ACHN (cell line): ENCODE data around the gene CEP290.
A peak's percentile ranks its signal among the peaks of the same experiment; 100 is the strongest.

ENCODE experiments used
- DNase-seq: peaks from one replicate; pipeline ENCODE4 v3.0.0-alpha.2; 2015
- in situ Hi-C: cut with HindIII; loops from 2 replicates; pipeline ENCODE4 v1.10.0; 2017; ENCODE audit warnings: low sequenced_read_pairs, low pct_ligation_motif_present, low pct_unique_long_range_greater_than_20kb

Gene CEP290, protein sequence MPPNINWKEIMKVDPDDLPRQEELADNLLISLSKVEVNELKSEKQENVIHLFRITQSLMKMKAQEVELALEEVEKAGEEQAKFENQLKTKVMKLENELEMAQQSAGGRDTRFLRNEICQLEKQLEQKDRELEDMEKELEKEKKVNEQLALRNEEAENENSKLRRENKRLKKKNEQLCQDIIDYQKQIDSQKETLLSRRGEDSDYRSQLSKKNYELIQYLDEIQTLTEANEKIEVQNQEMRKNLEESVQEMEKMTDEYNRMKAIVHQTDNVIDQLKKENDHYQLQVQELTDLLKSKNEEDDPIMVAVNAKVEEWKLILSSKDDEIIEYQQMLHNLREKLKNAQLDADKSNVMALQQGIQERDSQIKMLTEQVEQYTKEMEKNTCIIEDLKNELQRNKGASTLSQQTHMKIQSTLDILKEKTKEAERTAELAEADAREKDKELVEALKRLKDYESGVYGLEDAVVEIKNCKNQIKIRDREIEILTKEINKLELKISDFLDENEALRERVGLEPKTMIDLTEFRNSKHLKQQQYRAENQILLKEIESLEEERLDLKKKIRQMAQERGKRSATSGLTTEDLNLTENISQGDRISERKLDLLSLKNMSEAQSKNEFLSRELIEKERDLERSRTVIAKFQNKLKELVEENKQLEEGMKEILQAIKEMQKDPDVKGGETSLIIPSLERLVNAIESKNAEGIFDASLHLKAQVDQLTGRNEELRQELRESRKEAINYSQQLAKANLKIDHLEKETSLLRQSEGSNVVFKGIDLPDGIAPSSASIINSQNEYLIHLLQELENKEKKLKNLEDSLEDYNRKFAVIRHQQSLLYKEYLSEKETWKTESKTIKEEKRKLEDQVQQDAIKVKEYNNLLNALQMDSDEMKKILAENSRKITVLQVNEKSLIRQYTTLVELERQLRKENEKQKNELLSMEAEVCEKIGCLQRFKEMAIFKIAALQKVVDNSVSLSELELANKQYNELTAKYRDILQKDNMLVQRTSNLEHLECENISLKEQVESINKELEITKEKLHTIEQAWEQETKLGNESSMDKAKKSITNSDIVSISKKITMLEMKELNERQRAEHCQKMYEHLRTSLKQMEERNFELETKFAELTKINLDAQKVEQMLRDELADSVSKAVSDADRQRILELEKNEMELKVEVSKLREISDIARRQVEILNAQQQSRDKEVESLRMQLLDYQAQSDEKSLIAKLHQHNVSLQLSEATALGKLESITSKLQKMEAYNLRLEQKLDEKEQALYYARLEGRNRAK (N-terminal part only)

DNA sequence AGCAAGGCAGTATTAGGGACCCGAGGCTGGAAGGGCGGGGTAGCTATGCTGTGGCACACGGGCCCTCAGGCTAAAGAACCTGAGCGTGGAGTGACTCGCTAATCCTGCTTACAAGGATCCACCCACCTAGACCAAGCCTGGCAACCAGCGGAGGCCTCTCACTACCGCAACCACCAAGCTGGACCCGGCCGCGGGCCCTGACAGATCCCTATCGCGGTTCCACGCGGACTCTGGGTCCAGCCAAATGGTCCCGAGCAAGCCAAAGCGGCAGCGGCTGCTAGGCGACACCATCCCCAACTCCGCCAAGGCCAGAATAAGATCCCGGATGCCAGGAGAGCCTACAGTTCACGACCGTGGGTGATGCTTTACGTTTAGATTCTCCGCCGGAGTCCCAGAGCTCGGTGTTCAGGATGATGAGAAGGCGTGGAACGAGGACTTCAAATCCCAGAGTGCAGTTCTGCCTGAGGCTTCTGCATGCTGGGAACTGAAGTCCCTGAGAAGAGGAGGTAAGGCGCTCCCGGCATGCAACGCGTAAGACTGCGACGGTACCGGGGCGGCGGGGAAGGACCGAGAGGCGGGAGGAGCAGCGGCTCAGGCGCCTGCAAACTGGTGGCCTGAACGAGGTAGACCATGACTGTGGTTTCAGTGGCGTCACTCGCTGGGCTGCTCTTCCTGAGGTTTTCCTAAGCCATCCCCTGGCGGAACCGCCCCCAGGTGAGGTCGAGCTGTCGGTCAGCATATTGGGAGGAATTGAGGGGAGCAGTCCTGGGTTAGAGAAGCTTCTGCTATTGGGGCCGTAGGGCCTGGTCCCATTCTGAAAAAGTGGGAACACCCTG, at the start of gene CEP290, which contains the start of gene TMTC3:
TSS of gene CEP290 (minus strand) at position 315 of the 836 bp plus-strand sequence. CDS start 781 bp downstream, outside the sequence.
TSS of gene TMTC3 (plus strand) at position 534 of the 836 bp plus-strand sequence. CDS start 6,009 bp downstream, outside the sequence.
- in situ Hi-C loops = no loop called here
- DNase-seq = peak; percentile 100

DNA sequence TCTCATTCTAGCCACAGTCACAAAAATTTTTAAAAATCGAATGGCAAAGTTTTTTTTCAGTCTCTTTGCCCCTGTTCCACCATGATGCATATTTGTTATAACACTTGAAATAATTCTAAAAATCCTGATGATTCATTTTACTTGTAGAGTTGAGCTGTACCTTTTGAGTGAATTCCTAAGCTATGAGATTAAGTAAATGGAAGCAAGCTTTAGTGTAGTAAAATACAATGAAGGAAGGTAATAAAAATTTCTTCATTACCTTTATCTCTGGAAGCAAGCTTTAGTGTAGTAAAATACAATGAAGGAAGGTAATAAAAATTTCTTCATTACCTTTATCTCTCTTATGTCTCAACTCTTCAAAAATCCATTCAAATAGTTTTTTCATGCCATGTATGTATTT, 46.3 kb upstream of the CEP290 start:
- in situ Hi-C loops = no loop called here
- DNase-seq = peak; percentile 12

DNA sequence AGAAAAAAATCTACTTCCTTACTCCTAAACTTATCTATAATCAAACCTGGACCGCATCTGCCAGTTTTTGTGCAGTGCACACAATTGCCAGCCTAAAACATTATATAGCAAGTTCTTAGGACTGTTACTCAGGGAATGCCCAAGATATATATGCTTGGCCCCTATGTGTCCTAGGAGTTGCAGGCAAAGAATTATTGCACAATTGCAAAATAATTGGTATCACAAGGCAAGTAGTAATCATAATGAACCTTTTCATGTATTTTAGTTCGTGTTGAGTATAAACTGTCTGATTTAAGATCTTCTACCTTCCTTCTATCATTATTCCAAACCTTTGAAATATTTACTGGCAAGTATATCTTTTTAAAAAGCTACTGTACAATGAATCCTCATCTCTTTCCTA, 45.7 kb upstream of the CEP290 start:
- in situ Hi-C loops = no loop called here
- no peak for DNase-seq

DNA sequence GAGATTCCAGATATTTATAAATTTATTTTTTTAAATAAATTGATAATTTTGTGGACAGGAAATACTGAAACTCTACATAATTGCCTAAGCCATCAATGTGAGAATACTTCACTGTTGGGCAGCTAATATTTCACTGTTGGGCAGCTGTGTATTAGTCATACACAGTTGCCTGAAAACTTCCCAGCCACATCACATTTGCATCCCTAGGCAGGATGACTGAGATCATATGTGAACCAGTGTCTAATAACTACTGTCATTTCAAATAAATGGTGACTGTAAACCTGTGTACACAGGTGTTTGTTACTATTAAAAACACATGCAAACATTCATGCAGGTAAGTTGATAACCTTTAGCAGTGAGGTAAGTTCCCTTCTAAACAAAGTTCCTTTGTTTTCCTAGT, 44.1 kb upstream of the CEP290 start:
- DNase-seq = peak; percentile 46
- in situ Hi-C loops = no loop called here

DNA sequence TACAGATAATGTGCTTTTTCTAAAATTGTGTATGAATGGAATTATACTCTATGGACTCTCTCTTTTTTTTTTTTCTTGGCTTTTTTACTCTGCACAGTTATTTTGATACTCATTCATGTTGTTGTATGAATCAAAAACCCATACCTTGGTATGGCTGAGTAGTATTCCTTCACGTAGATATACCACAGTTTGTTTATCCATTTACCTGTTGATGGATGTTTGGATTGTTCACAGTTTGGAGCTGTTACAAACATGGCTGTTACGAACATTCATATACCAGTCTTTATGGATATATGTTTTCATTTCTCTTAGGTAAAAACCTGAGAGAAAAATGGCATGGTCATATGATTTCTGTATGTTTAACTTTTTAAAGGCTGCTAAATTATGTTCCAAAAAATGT, 43.4 kb upstream of the CEP290 start:
- in situ Hi-C loops = no loop called here
- DNase-seq = no peak

DNA sequence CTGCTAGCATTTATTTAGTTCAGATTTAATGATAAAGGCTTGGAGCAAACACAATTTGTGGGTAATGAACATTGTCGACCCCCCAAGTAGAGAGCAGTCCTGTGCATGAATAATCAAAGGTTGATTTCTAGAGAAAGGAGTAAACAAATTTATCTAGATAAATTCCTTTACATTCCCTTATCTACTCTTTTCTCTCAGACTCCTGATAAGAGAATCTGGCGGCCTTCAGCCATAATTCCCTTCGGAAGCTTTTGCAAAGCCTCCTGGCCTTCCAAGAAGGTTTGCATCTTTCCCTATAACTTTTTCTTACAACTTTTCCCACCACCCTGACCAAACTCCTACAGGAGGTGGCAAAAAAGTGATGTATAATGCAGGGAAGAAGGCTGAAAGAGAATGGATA, 42.3 kb upstream of the CEP290 start:
- in situ Hi-C loops = no loop called here
- DNase-seq = no peak

DNA sequence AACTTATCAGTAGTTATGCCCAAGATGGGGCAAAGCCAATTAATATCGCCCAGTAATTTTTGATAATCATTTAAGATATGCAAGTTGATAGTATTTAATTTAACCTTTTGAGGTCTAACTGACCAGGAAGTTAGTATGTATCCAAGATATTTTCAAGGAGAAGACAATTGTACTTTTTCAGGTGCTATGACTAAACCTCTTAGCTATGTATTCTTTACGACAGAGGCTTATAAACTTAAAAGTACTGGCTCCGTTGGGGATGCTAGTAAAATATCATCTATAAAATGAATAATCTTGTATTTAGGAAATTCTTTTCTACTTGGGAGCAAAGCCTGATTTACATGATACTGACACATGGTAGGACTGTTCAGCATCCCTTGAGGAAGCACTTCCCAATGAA, 40.5 kb upstream of the CEP290 start:
- in situ Hi-C loops = no loop called here
- no peak for DNase-seq

DNA sequence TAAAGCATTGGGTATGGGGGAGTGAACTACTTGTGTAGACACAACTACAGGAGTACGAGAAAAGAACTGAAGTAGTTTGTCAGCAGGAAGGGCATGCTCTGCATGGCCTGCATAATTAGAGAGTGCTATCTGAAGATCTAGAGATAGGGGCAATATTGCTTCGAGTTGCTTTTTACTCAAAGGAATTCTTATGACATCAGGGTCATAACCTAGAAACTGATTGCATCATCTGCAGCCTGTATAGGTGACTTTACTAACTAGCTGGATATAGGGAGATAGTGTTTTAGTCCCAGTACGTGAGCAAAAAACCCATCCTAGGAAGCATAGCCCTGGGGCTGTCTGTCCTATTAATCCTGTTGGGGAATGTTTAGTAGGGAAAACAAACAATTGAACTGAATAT, 40.0 kb upstream of the CEP290 start:
- in situ Hi-C loops = no loop called here
- DNase-seq = no peak

DNA sequence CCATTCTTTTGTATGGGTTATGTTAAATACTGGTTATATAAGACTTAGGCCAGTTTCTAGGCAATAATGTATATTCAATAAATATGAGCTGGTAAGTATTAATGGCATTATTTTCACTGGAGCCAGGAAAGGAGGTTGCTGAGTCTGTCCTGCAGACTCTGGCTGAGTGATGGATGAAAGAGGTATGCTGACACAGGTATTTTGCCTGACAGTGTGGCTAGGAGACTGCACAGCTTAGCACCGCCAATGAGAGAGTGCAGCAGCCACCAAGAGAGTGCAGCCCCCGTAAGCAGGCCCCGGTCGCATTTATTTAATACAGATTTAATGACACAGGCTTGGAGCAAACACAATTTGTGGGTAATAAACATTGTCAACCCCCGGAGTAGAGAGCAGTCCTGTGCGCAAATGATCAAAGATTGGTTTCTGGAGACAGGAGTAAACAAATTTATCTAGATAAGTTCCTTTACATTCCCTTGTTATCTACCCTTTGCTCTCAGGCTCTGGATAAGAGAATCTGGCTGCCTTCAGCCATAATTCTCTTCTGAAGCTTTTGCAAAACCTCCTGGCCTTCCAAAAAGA, 37.6 kb upstream of the CEP290 start:
- in situ Hi-C loops = no loop called here
- DNase-seq = no peak

DNA sequence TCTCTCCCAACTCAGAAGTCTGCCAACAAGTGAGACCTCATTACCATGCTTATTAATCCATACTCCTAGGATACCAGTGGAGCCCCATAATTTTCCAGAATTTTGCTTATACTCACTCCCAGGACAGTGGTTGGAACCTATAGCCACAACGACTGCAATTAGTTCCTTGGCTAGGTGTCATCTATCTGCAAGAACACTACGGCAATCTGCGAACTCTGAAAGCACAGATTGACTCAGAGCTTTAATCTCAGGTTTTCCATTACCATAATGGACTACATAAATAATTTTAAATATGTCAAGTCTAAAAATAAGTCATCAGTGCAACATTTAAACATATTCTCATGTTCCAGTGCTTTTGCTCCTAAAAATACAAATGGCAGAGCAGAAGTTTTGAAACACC, 33.7 kb upstream of the CEP290 start:
- in situ Hi-C loops = no loop called here

DNA sequence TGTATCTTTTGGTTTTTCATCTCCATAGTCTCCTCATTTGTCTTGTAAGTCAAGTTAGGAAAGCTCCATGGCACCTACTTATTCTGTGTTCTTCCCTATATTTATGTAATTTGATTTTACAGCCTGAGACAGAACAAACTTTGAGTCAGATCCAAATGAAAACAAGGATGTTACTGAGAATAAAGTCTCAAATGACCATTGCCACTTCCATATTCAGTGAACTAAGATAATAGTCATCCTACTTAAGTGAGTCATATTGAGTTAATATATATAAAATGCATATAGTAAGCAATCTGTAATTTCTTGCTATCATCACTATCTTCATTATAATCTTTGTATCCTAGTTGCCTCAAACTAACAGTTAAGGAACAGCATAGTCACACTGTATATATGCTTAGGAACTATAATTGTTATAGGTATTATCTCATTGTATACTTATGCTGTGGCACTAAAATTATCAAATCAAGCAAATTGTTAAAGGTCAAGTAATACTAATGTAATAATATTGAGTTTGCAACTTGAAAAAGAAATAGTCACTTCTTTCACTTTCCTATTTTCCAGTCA, 31.0 kb upstream of the CEP290 start:
- DNase-seq = no peak
- in situ Hi-C loops = no loop called here

More for the DNA sequence above, 33.7 kb upstream of the CEP290 start:
- DNase-seq = no peak

DNA sequence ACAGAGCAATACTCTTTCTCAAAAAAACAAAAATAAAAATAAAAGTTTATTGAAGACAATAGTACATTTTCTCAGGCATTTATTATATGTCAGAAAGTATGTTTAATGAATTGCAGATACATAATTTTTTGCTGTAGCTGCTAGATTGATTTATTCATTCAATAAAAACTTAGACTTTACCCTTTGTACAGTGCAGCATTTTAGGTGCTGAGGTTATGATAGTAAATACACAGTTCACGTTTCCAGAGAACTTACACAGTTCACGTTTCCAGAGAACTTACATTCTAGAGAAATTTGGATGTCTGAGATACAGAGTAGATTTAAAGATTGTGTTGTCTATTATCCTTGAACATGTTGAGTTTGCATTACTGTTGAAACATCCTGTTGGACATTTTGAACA, 25.5 kb upstream of the CEP290 start:
- in situ Hi-C loops = no loop called here
- no peak for DNase-seq

DNA sequence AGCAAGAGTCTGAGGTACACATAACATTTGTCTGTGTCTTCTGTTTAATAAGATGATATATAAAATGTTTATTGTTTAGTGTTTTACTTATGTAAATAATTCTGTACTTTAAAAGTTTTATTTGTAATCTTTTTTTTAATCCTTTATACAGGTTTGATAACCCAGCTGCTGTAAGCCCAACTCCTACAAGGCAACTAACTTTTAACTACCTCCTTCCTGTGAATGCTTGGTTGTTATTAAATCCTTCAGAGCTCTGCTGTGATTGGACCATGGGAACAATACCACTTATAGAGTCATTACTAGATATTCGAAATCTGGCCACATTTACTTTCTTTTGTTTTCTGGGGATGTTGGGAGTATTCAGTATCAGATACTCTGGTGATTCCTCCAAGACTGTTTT, 24.3 kb upstream of the CEP290 start:
- DNase-seq = no peak
- in situ Hi-C loops = no loop called here

DNA sequence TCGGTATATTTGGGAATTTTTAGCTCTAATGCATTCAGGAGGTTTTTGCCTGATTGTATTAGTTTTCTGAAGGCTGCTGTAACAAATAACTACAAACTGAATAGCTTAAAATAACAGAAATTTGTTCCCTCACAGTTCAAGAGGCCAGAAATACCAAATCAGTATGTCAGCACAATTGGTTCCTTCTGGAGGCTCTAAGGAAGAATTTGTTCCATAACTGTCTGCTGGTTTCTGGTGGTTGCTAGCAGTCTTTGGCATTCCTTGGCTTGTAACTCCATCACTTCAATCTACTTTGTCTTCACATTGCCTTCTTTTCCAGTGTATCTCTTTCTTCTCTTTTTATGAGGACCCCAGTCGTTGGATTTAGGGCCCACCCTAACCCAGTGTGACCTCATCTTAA, 21.5 kb upstream of the CEP290 start:
- no peak for DNase-seq
- in situ Hi-C loops = no loop called here

DNA sequence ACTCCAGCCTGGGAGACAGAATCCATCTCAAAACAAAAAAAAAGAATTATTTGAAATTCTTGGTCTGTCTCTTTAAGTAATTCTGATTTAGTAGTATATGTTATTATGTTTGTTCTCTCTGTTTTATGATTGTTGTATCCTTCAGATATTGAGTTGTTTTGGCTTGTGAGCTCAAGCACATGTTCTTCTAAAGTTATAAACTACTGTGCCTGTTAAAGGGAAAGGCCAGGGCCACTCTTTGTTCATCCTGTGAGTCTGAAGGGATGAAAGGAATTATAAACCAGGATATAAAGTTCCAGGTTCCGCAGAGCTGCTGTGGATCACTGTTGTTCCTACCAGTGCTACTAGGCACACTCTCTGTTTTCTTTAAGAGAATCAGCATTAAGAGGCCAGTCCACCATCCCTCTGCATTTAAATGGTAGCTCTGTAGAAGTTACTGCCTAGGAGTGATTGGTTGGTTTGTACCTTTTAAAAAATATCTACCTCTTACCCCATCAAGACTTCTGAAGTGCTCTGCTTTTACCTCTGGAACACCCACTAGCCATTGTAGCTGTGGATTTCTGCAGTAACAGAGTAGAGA, 14.3 kb upstream of the CEP290 start:
- in situ Hi-C loops = no loop called here
- no peak for DNase-seq

DNA sequence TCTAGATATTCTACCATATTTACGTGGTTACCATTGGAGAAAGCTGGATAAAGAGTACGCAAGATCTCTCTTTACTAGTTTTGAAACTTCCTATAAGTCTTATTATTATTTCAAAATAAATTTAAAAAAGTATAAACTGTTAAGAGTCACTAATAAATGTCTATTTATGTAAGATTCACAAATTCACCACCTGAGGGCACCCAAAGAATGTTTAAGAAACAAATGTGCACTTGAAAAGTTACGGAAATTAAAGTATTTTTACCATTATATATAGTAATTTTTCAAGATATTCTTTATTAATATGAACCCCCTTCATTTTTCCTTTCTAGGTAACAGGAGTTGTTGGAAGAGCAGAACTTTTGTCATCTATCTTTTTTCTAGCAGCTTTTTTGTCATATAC, 12.1 kb upstream of the CEP290 start:
- DNase-seq = peak; percentile 70
- in situ Hi-C loops = no loop called here

DNA sequence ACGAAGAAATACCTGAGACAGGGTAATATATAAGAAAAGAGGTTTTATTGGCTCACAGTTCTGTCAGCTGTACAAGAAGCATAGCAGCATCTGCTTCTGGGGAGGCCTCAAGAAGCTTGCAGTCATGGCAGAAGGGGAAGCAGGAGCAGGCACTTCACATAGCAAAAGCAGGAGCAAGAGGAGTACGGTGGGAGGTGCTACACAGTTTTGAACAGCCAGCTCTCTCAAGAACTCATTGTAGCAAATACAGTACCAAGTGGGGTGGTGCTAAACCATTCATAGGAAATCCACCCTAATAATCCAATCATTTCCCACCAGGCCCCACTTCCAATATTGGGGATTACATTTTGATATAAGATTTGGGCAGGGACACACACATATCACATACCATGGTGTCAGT, 8.2 kb upstream of the CEP290 start:
- no peak for DNase-seq
- in situ Hi-C loops = no loop called here
